A549 (cell line): ENCODE results near the gene CECR2. TPM values are rescaled to one million over a fixed set of nuclear protein-coding genes. Genes with fewer than 3 reads are reported as not detected.

Experiments
- ATAC-seq, 2 experiments: fragments of 200-7000 bp in 1 of 2; fragments of >200 bp in 1 of 2; cut with Nextera tagmentation in 1 of 2; cut with Tn5 transposase in 1 of 2; 3 replicates each; pipeline versions ENCODE4 v1.8.0 to v1.9.1; 2018 to 2020; ENCODE audit warnings: mild to moderate bottlenecking in 1 of 2, moderate library complexity in 1 of 2
- CTCF ChIA-PET: fragments of 300-600 bp; sonication (Branson Sonifier 250); formaldehyde crosslinking; extraction: SDS; loops from one replicate; lab custom pipeline; 2021; ENCODE audit warnings: antibody characterized with exemption, inconsistent platforms; lab: Yijun Ruan, JAX
- POLR2A ChIA-PET: fragments of 350-600 bp; formaldehyde crosslinking; extraction: SDS; loops from one replicate; lab custom pipeline; 2021; ENCODE audit warnings: antibody characterized with exemption, inconsistent platforms; lab: Yijun Ruan, JAX
- DNase-seq, 2 experiments: peaks; one replicate each; pipeline versions ENCODE4 v3.0.0 to v3.0.0-alpha.2; 2011 to 2016; ENCODE audit warnings: low read depth in 1 of 2, low spot score in 1 of 2
- FAIRE-seq: peaks from 2 replicates; lab custom pipeline; 2011; peaks lifted over from hg19 to GRCh38; lab: Jason Lieb, UNC
- H3K27ac ChIP-seq, 2 experiments: fragments of >200 bp; sonication (Bioruptor Twin); formaldehyde crosslinking; 3 replicates each; pipeline ENCODE4 v1.5.1; 2016 to 2017
- H3K4me1 ChIP-seq: fragments of >200 bp; sonication (Bioruptor Twin); formaldehyde crosslinking; 3 replicates; pipeline ENCODE4 v1.6.1; 2016
- H3K4me2 ChIP-seq: fragments of >200 bp; sonication (Bioruptor Twin); formaldehyde crosslinking; 3 replicates; pipeline ENCODE4 v1.6.1; 2016
- H3K4me3 ChIP-seq: fragments of >200 bp; sonication (Bioruptor Twin); formaldehyde crosslinking; 3 replicates; pipeline ENCODE4 v1.5.1; 2016
- H3K9me3 ChIP-seq: fragments of >200 bp; sonication (Bioruptor Twin); formaldehyde crosslinking; 3 replicates; pipeline ENCODE4 v1.6.1; 2016
- BHLHE40 ChIP-seq: IDR thresholded peaks from 2 replicates; pipeline ENCODE4 v1.6.1; 2012; ENCODE audit warnings: low read depth, low read length, inconsistent platforms
- CBX8 ChIP-seq: fragments of 200-600 bp; sonication (generic); IDR thresholded peaks from 2 replicates; pipeline ENCODE4 v1.6.1; 2016
- CEBPB ChIP-seq, 2 experiments: fragments of >200 bp in 1 of 2; sonication (Bioruptor Twin) in 1 of 2; formaldehyde crosslinking in 1 of 2; IDR thresholded peaks; 2 replicates each; pipeline ENCODE4 v1.6.1; 2012 to 2016
- CHD2 ChIP-seq: fragments of 150-350 bp; IDR thresholded peaks from 2 replicates; pipeline ENCODE4 v1.6.1; 2014; ENCODE audit warnings: low read length; ENCODE audit not compliant: partially characterized antibody
- CHD4 ChIP-seq: fragments of 200-600 bp; sonication (generic); IDR thresholded peaks from 2 replicates; pipeline ENCODE4 v1.6.1; 2016; ENCODE audit warnings: antibody characterized with exemption, mild to moderate bottlenecking, borderline replicate concordance
- EHF ChIP-seq: fragments of 250-450 bp; sonication (Bioruptor Pico); IDR thresholded peaks from 2 replicates; pipeline ENCODE4 v1.5.0; 2020; ENCODE audit warnings: mild to moderate bottlenecking
- EHMT2 ChIP-seq: fragments of 200-600 bp; sonication (generic); IDR thresholded peaks from 2 replicates; pipeline ENCODE4 v1.6.1; 2016; ENCODE audit warnings: antibody characterized with exemption, low read depth, mild to moderate bottlenecking, moderate library complexity
- EP300 ChIP-seq, 2 experiments: fragments of >200 bp; sonication (Bioruptor Twin); formaldehyde crosslinking; IDR thresholded peaks; 2 replicates in 1 of 2; 3 replicates in 1 of 2; pipeline ENCODE4 v1.6.1; 2016 to 2017
- HEYL ChIP-seq: fragments of 250-450 bp; sonication (Bioruptor Pico); IDR thresholded peaks from 2 replicates; pipeline ENCODE4 v1.8.0; 2021; ENCODE audit warnings: mild to moderate bottlenecking, moderate library complexity
- HMGXB4 ChIP-seq: fragments of 250-450 bp; sonication (Bioruptor Pico); IDR thresholded peaks from 2 replicates; pipeline ENCODE4 v1.5.0; 2021; ENCODE audit warnings: mild to moderate bottlenecking, moderate library complexity, borderline replicate concordance
- HOXB13 ChIP-seq: fragments of 250-450 bp; sonication (Bioruptor Pico); IDR thresholded peaks from 2 replicates; pipeline ENCODE4 v1.5.0; 2020; ENCODE audit warnings: low read depth, mild to moderate bottlenecking, moderate library complexity
- KDM1A ChIP-seq: fragments of 200-600 bp; sonication (generic); IDR thresholded peaks from 2 replicates; pipeline ENCODE4 v1.6.1; 2016; ENCODE audit warnings: low read depth, mild to moderate bottlenecking
- KDM5A ChIP-seq: fragments of 200-600 bp; sonication (generic); IDR thresholded peaks from 2 replicates; pipeline ENCODE4 v1.6.1; 2016; ENCODE audit warnings: antibody characterized with exemption, mild to moderate bottlenecking
- MAFK ChIP-seq: fragments of 450-650 bp; IDR thresholded peaks from 2 replicates; pipeline ENCODE4 v1.6.1; 2014; ENCODE audit not compliant: partially characterized antibody
- MYC ChIP-seq: IDR thresholded peaks from 2 replicates; pipeline ENCODE4 v1.6.1; 2012; ENCODE audit warnings: mild to moderate bottlenecking, inconsistent platforms, low read length, improper control_type of control experiment, borderline replicate concordance
- NR3C1 ChIP-seq: fragments of >200 bp; sonication (Bioruptor Twin); formaldehyde crosslinking; IDR thresholded peaks from 3 replicates; pipeline ENCODE4 v1.6.1; 2017
- PBX3 ChIP-seq: IDR thresholded peaks from 2 replicates; pipeline ENCODE4 v1.6.1; 2012
- POLR2A ChIP-seq: IDR thresholded peaks from 2 replicates; pipeline ENCODE4 v1.6.1; 2012; ENCODE audit warnings: mild to moderate bottlenecking, low read length
- RFX5 ChIP-seq: fragments of 450-650 bp; IDR thresholded peaks from 2 replicates; pipeline ENCODE4 v1.7.1; 2014; ENCODE audit warnings: antibody characterized with exemption, mild to moderate bottlenecking, moderate library complexity
- ZFP36 ChIP-seq: fragments of 450-650 bp; IDR thresholded peaks from 2 replicates; pipeline ENCODE4 v1.6.1; 2014; ENCODE audit warnings: borderline replicate concordance; ENCODE audit not compliant: partially characterized antibody
- WGBS: methylation state at CpG from one replicate; pipeline ENCODE4 v1.1.6; 2017; ENCODE audit errors: missing lambda C conversion rate; 5-methylcytosine and 5-hydroxymethylcytosine counted together
- polyA plus RNA-seq, 4 experiments: library from polyadenylated mRNA; depleted of rRNA in 3 of 4; stranded (reverse); fragments of >200 nt; fragmentation: RNase III in 1 of 4; extraction: RNeasy Plus Mini Kit Qiagen cat#74134 plus additional on column Dnase treatment in 1 of 4; gene quantifications; 2 replicates in 3 of 4; 3 replicates in 1 of 4; pipeline ENCODE4 v1.2.3, GENCODE V29; 2011 to 2017
- TF ChIP-seq, protein P1 (sequence below): fragments of >200 bp; sonication (Bioruptor Twin); formaldehyde crosslinking; IDR thresholded peaks from 3 replicates; pipeline ENCODE4 v1.6.1; 2016
- TF ChIP-seq, protein P2 (sequence below): fragments of 450-650 bp; IDR thresholded peaks from 2 replicates; pipeline ENCODE4 v1.6.1; 2014; ENCODE audit warnings: antibody characterized with exemption
- TF ChIP-seq, protein P3 (sequence below): IDR thresholded peaks from 2 replicates; pipeline ENCODE4 v1.6.1; 2012; ENCODE audit warnings: low read depth, borderline replicate concordance

CECR2 gene
- polyA plus RNA-seq, 2 of the 4 experiments (the other 2 are of a cell fraction): 0.01 to 0.06 TPM

DNA sequence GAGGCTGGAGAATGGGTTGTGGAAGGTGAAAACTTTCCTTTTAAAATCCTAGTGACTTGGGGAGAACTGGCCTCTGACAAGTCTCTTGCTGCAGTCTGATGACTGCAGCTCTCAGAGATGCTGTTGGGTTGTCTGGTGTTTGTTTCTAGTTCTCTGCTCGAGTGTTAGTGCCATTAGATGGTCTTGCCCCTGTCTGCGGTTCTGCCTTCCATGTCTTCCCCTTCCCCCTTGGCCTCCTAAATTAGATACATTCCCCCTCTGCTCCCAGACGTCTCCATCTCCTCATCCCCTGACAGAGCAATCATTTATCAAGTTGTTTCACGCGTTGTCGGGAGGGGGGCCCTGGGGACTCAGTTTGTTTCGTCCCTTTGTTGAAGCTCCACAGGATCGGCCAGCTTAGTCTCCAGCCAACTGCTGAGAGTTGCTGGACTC is 67.7 kb downstream of the CECR2 start:
- 38% methylated on average over 8 of the region's 8 CpGs for WGBS
- no peak for TF ChIP-seq HOXB13 (CRISPR knock-in tag)
- TF ChIP-seq POLR2A: no peak
- TF ChIP-seq, all 56 proteins: peak for 0
- Histone ChIP-seq H3K4me3 (no peak overlapping the region), H3K9me3 (no peaks in the 10 kb centered on the region), H3K4me1 (no peaks in the 10 kb centered on the region), H3K4me2 (no peak overlapping the region), H3K27ac (no peak overlapping the region)
- POLR2A ChIA-PET: no interaction called here
- FAIRE-seq (no peak), DNase-seq (no peak), ATAC-seq (no peak)
- CTCF ChIA-PET: interaction anchor here (1.6 kb wide), 1 partner anchor 265 kb away, joined by 4 read pairs; no protein-coding TSS in a partner anchor

GRCh38 chr22:17438026-17438425 is 68.8 kb downstream of the CECR2 start:
- TF ChIP-seq CHD4: no peak
- no peak for TF ChIP-seq HEYL
- no peak for TF ChIP-seq EHF (CRISPR knock-in tag)
- TF ChIP-seq RFX5: no peak
- TF ChIP-seq ZFP36: no peak
- TF ChIP-seq POLR2A: no peak
- TF ChIP-seq KDM5A: no peak
- H3K4me2 ChIP-seq: no peak overlapping the region

DNA sequence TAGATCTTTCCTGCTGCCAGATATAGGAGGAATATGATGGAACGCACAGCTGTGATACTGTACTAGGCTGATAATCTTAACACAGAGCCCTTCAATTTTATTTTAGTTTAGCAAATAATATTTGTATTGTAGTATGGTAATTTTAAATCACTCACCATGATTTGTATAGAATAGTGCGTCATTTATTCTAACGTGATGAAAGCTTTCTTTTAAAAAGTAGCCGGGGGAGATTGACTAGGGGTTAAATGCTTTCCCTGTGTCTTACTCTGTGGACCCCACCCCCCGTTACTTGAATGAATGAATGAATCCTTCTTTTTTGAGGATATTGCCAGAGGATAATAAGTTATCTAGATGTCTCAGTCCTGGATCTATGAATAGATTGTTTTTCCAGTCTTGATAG is 72.1 kb downstream of the CECR2 start:
- DNase-seq (no peak), FAIRE-seq (no peak), ATAC-seq (no peak)
- WGBS: 62% methylated on average over 5 of the region's 5 CpGs
- no peaks in the 10 kb centered on the region for H3K9me3 ChIP-seq
- CTCF ChIA-PET: no interaction called here
- H3K27ac ChIP-seq: no peak overlapping the region
- H3K4me2 ChIP-seq: no peak overlapping the region
- POLR2A ChIA-PET: no interaction called here
- H3K4me1 ChIP-seq: no peaks in the 10 kb centered on the region
- TF ChIP-seq CHD2: no peak
- TF ChIP-seq NR3C1: no peak
- TF ChIP-seq, protein P1, sequence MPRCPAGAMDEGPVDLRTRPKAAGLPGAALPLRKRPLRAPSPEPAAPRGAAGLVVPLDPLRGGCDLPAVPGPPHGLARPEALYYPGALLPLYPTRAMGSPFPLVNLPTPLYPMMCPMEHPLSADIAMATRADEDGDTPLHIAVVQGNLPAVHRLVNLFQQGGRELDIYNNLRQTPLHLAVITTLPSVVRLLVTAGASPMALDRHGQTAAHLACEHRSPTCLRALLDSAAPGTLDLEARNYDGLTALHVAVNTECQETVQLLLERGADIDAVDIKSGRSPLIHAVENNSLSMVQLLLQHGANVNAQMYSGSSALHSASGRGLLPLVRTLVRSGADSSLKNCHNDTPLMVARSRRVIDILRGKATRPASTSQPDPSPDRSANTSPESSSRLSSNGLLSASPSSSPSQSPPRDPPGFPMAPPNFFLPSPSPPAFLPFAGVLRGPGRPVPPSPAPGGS: no peak
- no peak overlapping the region for H3K4me3 ChIP-seq

More at GRCh38 chr22:17438026-17438425, 68.8 kb downstream of the CECR2 start:
- FAIRE-seq: no peak
- no peaks in the 10 kb centered on the region for H3K4me1 ChIP-seq
- ChIA-PET POLR2A (no interaction called here), CTCF (interaction anchor here (1.6 kb wide), 1 partner anchor 267 kb away, joined by 4 read pairs; no protein-coding TSS in a partner anchor)
- no peak overlapping the region for H3K4me3 ChIP-seq
- DNase-seq: no peak
- 95% methylated on average over 2 of the region's 2 CpGs for WGBS
- H3K27ac ChIP-seq: no peak overlapping the region
- no peaks in the 10 kb centered on the region for H3K9me3 ChIP-seq
- ATAC-seq: no peak

DNA sequence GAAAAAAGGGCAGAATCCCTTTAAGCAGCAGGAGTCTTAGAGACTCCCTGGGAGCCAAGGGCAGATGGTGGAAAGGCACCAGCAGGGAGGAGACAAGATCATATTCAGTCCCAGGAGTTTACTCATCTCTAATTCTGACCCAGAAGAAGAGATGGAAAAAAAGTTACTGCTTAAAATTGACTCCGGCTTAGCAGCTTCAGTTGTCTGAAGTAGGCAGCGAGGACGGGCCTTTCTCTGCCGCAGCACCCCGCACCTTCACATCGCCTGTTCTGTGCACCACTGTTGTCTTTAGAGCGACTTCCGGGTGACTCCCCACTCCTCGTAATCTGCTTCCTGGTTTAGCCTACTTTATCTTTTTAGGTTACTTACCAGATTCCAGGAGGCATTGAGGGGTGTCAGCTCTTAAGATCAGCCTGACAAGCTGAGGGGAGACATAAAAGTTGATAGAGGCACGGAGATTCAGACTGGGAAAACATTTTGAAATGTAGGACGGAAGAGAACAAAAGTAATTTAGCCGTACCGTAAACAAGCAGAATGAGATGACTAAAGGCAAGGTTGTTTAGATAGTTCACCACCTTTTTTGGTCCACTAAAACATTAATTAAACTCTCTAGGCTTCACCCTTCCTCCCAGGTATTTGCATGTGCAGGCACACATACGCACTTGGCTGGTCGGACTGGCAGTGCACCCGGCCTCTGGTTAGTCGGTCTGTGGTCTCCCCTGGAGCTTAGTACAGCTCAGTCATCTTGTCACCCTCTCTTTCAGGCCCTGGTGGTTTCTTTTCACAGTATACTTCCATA is 74.3 kb downstream of the CECR2 start:
- FAIRE-seq (no peak), DNase-seq (no peak)
- 66% methylated on average over 17 of the region's 17 CpGs for WGBS
- Histone ChIP-seq H3K9me3 (no peaks in the 10 kb centered on the region), H3K4me2 (no peak overlapping the region)
- POLR2A ChIA-PET: no interaction called here
- no peak for TF ChIP-seq MAFK
- TF ChIP-seq CHD2: no peak
- no peak for TF ChIP-seq CBX8
- no peak for TF ChIP-seq EHMT2
- no peak for TF ChIP-seq MYC
- no peak for TF ChIP-seq KDM1A
- TF ChIP-seq, all 56 proteins: peak for 0
- H3K4me3 ChIP-seq: no peak overlapping the region
- no peak for ATAC-seq
- H3K4me1 ChIP-seq: no peaks in the 10 kb centered on the region
- no peak overlapping the region for H3K27ac ChIP-seq
- CTCF ChIA-PET: no interaction called here

- Histone ChIP-seq H3K4me2 (no peak overlapping the region), H3K27ac (no peak overlapping the region), H3K9me3 (no peaks in the 10 kb centered on the region), H3K4me1 (no peaks in the 10 kb centered on the region), H3K4me3 (no peak overlapping the region)
- ATAC-seq: no peak
- no peak for FAIRE-seq
- CTCF ChIA-PET: no interaction called here
- WGBS: 45% methylated on average over 6 of the region's 6 CpGs
- DNase-seq: no peak
- POLR2A ChIA-PET: no interaction called here
- TF ChIP-seq BHLHE40 (no peak), HMGXB4 (no peak), ZFP36 (no peak), CEBPB (IDR thresholded peaks at IDR 0.05) (no peak), EP300 (IDR thresholded peaks at IDR 0.05) (no peak), PBX3 (no peak)
- TF ChIP-seq, protein P2, sequence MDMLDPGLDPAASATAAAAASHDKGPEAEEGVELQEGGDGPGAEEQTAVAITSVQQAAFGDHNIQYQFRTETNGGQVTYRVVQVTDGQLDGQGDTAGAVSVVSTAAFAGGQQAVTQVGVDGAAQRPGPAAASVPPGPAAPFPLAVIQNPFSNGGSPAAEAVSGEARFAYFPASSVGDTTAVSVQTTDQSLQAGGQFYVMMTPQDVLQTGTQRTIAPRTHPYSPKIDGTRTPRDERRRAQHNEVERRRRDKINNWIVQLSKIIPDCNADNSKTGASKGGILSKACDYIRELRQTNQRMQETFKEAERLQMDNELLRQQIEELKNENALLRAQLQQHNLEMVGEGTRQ: no peak
- TF ChIP-seq, protein P3, sequence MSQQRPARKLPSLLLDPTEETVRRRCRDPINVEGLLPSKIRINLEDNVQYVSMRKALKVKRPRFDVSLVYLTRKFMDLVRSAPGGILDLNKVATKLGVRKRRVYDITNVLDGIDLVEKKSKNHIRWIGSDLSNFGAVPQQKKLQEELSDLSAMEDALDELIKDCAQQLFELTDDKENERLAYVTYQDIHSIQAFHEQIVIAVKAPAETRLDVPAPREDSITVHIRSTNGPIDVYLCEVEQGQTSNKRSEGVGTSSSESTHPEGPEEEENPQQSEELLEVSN: no peak
These were observed 74.9 kb downstream of the CECR2 start for GRCh38 chr22:17444204-17444504.
